IPS-NIHi11 (cell line): ENCODE data around the gene PLA2G12A.

Source experiments
- DNase-seq: peaks from one replicate; pipeline ENCODE4 v3.0.0; 2012; ENCODE audit warnings: mixed read lengths, low spot score

Gene PLA2G12A

GRCh38 chr4:109676886-109677285 lies 53.0 kb downstream of the PLA2G12A start:
- DNase-seq, result no peak

GRCh38 chr4:109675843-109676242 lies 54.0 kb downstream of the PLA2G12A start:
- DNase-seq, result no peak

- no peak for DNase-seq
These were observed 54.7 kb downstream of the PLA2G12A start for GRCh38 chr4:109675181-109675580.

- no peak for DNase-seq
These were observed 56.6 kb downstream of the PLA2G12A start for GRCh38 chr4:109673303-109673702.

- no peak for DNase-seq
These were observed 57.5 kb downstream of the PLA2G12A start for GRCh38 chr4:109672169-109672930.

GRCh38 chr4:109671350-109671749 lies 58.5 kb downstream of the PLA2G12A start:
- no peak for DNase-seq

- no peak for DNase-seq
These were observed 63.9 kb downstream of the PLA2G12A start for GRCh38 chr4:109665783-109666485.

- DNase-seq, result no peak
These were observed 67.1 kb downstream of the PLA2G12A start for GRCh38 chr4:109662771-109663170.

- DNase-seq, result no peak
These were observed 67.8 kb downstream of the PLA2G12A start for GRCh38 chr4:109662116-109662515.
